ENCODE measurements around the gene CRADD.
"Not testable (repeated sequence)": the region's sequence is repeated elsewhere in the genome, so short reads cannot be mapped to it uniquely, and the experiment has no call there.

Gene CRADD

GRCh38 chr12:93677195-93678064 lies at the start of gene CRADD:
CRADD (plus strand) TSS chr12:93677375.
- Histone ChIP-seq H3K27ac (ENCODE audit: low read length) (no peak within 1 kb of the TSS), H3K4me3 (ENCODE audit: low read length) (peak within 1 kb of the TSS; percentile 52), H3K9me3 (ENCODE audit: control insufficient read depth, insufficient read depth, low read length) (no peaks in the 10 kb centered on the region), H3K27me3 (ENCODE audit: control insufficient read depth, insufficient read depth, low read length) (no peaks in the 10 kb centered on the region), H3K4me1 (ENCODE audit: control insufficient read depth, insufficient read depth, low read length) (peaks cover 5% of the 10 kb centered on the region), H3K36me3 (ENCODE audit: control insufficient read depth, insufficient read depth, low read length) (no peaks in the 10 kb centered on the region)
- WGBS (ENCODE audit: insufficient coverage, insufficient read length), result no CpG with 5 or more reads among the region's 41 CpGs
- peak; percentile 98 for DNase-seq (ENCODE audit: low read depth, low spot score)

- Histone ChIP-seq H3K4me3 (ENCODE audit: low read length) (no peak overlapping the region), H3K4me1 (ENCODE audit: control insufficient read depth, insufficient read depth, low read length) (no peaks in the 10 kb centered on the region), H3K9me3 (ENCODE audit: control insufficient read depth, insufficient read depth, low read length) (no peaks in the 10 kb centered on the region), H3K36me3 (ENCODE audit: control insufficient read depth, insufficient read depth, low read length) (no peaks in the 10 kb centered on the region), H3K27ac (ENCODE audit: low read length) (no peak overlapping the region), H3K27me3 (ENCODE audit: control insufficient read depth, insufficient read depth, low read length) (no peaks in the 10 kb centered on the region)
- WGBS (ENCODE audit: insufficient coverage, insufficient read length), result no CpG with 5 or more reads among the region's 1 CpG
- DNase-seq (ENCODE audit: low read depth, low spot score), result no peak
Measured at GRCh38 chr12:93632383-93632782, 44.8 kb upstream of the CRADD start.

- no peaks in the 10 kb centered on the region for H3K36me3 ChIP-seq (ENCODE audit: control insufficient read depth, insufficient read depth, low read length)
- no CpG with 5 or more reads among the region's 3 CpGs for WGBS (ENCODE audit: insufficient coverage, insufficient read length)
- no peak overlapping the region for H3K27ac ChIP-seq (ENCODE audit: low read length)
- H3K27me3 ChIP-seq (ENCODE audit: control insufficient read depth, insufficient read depth, low read length), result no peaks in the 10 kb centered on the region
- H3K4me1 ChIP-seq (ENCODE audit: control insufficient read depth, insufficient read depth, low read length), result no peaks in the 10 kb centered on the region
- no peak for DNase-seq (ENCODE audit: low read depth, low spot score)
- no peak overlapping the region for H3K4me3 ChIP-seq (ENCODE audit: low read length)
- no peaks in the 10 kb centered on the region; the same call in 1 of the 2 replicates for H3K9me3 ChIP-seq (ENCODE audit: control insufficient read depth, insufficient read depth, low read length)
Measured at GRCh38 chr12:93634416-93634815, 42.8 kb upstream of the CRADD start.

DNA sequence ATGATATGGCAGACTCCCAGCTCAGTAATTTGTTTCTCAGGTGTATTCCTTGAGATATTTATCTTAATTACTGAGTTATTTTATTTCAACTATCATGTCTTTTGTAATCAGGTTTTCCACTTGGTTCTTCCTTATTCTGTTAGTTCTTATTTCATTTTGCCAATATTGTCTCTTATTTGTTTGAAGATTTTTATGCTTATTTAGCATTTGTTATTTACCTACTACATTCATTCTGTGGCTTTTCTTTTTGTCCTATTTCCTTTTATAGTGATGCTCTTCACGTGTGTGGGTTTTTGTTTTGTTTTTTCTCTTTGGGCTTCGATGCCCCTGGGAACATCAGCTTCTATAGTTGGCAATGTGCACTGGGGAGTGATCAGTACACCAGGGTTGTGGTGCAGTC lies 40.5 kb upstream of the CRADD start:
- Histone ChIP-seq H3K9me3 (ENCODE audit: control insufficient read depth, insufficient read depth, low read length) (no peaks in the 10 kb centered on the region; the same call in 1 of the 2 replicates), H3K27me3 (ENCODE audit: control insufficient read depth, insufficient read depth, low read length) (no peaks in the 10 kb centered on the region), H3K4me1 (ENCODE audit: control insufficient read depth, insufficient read depth, low read length) (no peaks in the 10 kb centered on the region), H3K4me3 (ENCODE audit: low read length) (no peak overlapping the region), H3K36me3 (ENCODE audit: control insufficient read depth, insufficient read depth, low read length) (no peaks in the 10 kb centered on the region), H3K27ac (ENCODE audit: low read length) (no peak overlapping the region)
- whole genome bisulfite sequencing (ENCODE audit: insufficient coverage, insufficient read length), result no CpG with 5 or more reads among the region's 2 CpGs
- no peak for DNase-seq (ENCODE audit: low read depth, low spot score)

DNA sequence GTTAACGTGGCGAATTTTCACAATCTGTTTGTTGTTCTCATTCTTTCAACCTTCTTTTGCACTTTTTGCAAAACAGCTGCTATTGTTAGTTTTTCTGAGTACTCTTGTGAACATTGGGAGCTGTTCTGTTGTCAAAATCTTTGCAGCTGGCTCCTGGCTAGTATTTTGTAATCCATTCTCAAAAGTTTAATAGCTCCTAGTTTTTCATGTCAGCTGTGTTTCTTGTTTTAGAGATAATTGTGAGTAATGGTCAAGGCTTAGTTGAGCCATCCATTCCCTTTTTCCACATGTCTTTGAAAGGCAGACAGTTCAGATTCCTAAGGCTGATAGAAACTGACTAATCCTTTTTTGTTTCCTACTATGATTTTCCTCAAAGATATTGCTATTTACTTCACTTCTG lies 39.1 kb upstream of the CRADD start:
- no peak for DNase-seq (ENCODE audit: low read depth, low spot score)
- no CpG with 5 or more reads among the region's 2 CpGs for WGBS (ENCODE audit: insufficient coverage, insufficient read length)
- Histone ChIP-seq H3K27me3 (ENCODE audit: control insufficient read depth, insufficient read depth, low read length) (no peaks in the 10 kb centered on the region), H3K27ac (ENCODE audit: low read length) (no peak overlapping the region), H3K4me3 (ENCODE audit: low read length) (no peak overlapping the region), H3K9me3 (ENCODE audit: control insufficient read depth, insufficient read depth, low read length) (no peaks in the 10 kb centered on the region; the same call in 1 of the 2 replicates), H3K36me3 (ENCODE audit: control insufficient read depth, insufficient read depth, low read length) (no peaks in the 10 kb centered on the region), H3K4me1 (ENCODE audit: control insufficient read depth, insufficient read depth, low read length) (no peaks in the 10 kb centered on the region)

- Histone ChIP-seq H3K27ac (ENCODE audit: low read length) (no peak overlapping the region), H3K9me3 (ENCODE audit: control insufficient read depth, insufficient read depth, low read length) (no peaks in the 10 kb centered on the region; the same call in 1 of the 2 replicates), H3K4me1 (ENCODE audit: control insufficient read depth, insufficient read depth, low read length) (no peaks in the 10 kb centered on the region), H3K4me3 (ENCODE audit: low read length) (no peak overlapping the region), H3K27me3 (ENCODE audit: control insufficient read depth, insufficient read depth, low read length) (no peaks in the 10 kb centered on the region), H3K36me3 (ENCODE audit: control insufficient read depth, insufficient read depth, low read length) (no peaks in the 10 kb centered on the region)
- WGBS (ENCODE audit: insufficient coverage, insufficient read length), result no CpG with 5 or more reads among the region's 6 CpGs
- no peak for DNase-seq (ENCODE audit: low read depth, low spot score)
Measured at GRCh38 chr12:93638954-93639353, 38.2 kb upstream of the CRADD start.

- WGBS (ENCODE audit: insufficient coverage, insufficient read length), result no CpG with 5 or more reads among the region's 2 CpGs
- H3K4me3 ChIP-seq (ENCODE audit: low read length), result no peak overlapping the region
- no peaks in the 10 kb centered on the region for H3K4me1 ChIP-seq (ENCODE audit: control insufficient read depth, insufficient read depth, low read length)
- no peaks in the 10 kb centered on the region for H3K36me3 ChIP-seq (ENCODE audit: control insufficient read depth, insufficient read depth, low read length)
- no peak overlapping the region for H3K27ac ChIP-seq (ENCODE audit: low read length)
- no peak for DNase-seq (ENCODE audit: low read depth, low spot score)
- no peaks in the 10 kb centered on the region for H3K27me3 ChIP-seq (ENCODE audit: control insufficient read depth, insufficient read depth, low read length)
- no peaks in the 10 kb centered on the region; the same call in 1 of the 2 replicates for H3K9me3 ChIP-seq (ENCODE audit: control insufficient read depth, insufficient read depth, low read length)
Measured at GRCh38 chr12:93639406-93639805, 37.8 kb upstream of the CRADD start.

GRCh38 chr12:93641380-93641779 lies 35.8 kb upstream of the CRADD start:
- H3K27ac ChIP-seq (ENCODE audit: low read length); H3K9me3 ChIP-seq (ENCODE audit: control insufficient read depth, insufficient read depth, low read length); H3K4me1 ChIP-seq (ENCODE audit: control insufficient read depth, insufficient read depth, low read length); H3K36me3 ChIP-seq (ENCODE audit: control insufficient read depth, insufficient read depth, low read length); DNase-seq (ENCODE audit: low read depth, low spot score); H3K4me3 ChIP-seq (ENCODE audit: low read length); H3K27me3 ChIP-seq (ENCODE audit: control insufficient read depth, insufficient read depth, low read length): not testable (repeated sequence)
- WGBS (ENCODE audit: insufficient coverage, insufficient read length), result no CpG with 5 or more reads among the region's 26 CpGs

DNA sequence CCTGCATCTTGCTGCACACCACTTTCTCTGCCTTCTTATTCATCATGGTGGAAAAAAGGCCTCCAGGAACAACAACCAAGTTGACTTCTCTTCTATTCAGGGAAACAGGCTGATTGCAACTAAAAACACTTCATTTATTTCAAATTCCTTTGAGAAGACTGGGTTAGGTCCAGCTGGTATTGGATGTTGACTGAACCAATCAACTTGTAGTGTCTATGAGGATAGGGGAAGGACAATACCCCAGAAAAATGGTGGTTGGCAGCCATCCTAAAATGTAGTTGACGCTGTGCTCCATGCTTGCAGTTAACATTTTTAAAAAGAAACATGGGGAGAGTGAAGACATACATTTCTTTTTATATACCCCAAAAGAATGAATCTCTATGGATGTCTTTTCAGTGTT lies 34.4 kb upstream of the CRADD start:
- DNase-seq (ENCODE audit: low read depth, low spot score), result no peak
- Histone ChIP-seq H3K27me3 (ENCODE audit: control insufficient read depth, insufficient read depth, low read length) (no peaks in the 10 kb centered on the region), H3K27ac (ENCODE audit: low read length) (no peak overlapping the region), H3K4me3 (ENCODE audit: low read length) (no peak overlapping the region), H3K36me3 (ENCODE audit: control insufficient read depth, insufficient read depth, low read length) (no peaks in the 10 kb centered on the region), H3K9me3 (ENCODE audit: control insufficient read depth, insufficient read depth, low read length) (no peaks in the 10 kb centered on the region; the same call in 1 of the 2 replicates), H3K4me1 (ENCODE audit: control insufficient read depth, insufficient read depth, low read length) (no peaks in the 10 kb centered on the region)
- no CpG with 5 or more reads among the region's 1 CpG for WGBS (ENCODE audit: insufficient coverage, insufficient read length)

GRCh38 chr12:93645702-93646101 lies 31.5 kb upstream of the CRADD start:
- DNase-seq (ENCODE audit: low read depth, low spot score), result no peak
- Histone ChIP-seq H3K9me3 (ENCODE audit: control insufficient read depth, insufficient read depth, low read length) (no peaks in the 10 kb centered on the region), H3K27ac (ENCODE audit: low read length) (no peak overlapping the region), H3K4me1 (ENCODE audit: control insufficient read depth, insufficient read depth, low read length) (no peaks in the 10 kb centered on the region), H3K36me3 (ENCODE audit: control insufficient read depth, insufficient read depth, low read length) (no peaks in the 10 kb centered on the region), H3K4me3 (ENCODE audit: low read length) (no peak overlapping the region), H3K27me3 (ENCODE audit: control insufficient read depth, insufficient read depth, low read length) (no peaks in the 10 kb centered on the region)
- WGBS (ENCODE audit: insufficient coverage, insufficient read length), result no CpG with 5 or more reads among the region's 1 CpG

GRCh38 chr12:93650626-93651025 lies 26.5 kb upstream of the CRADD start:
- DNase-seq (ENCODE audit: low read depth, low spot score), result no peak
- no peaks in the 10 kb centered on the region for H3K36me3 ChIP-seq (ENCODE audit: control insufficient read depth, insufficient read depth, low read length)
- no peak overlapping the region for H3K27ac ChIP-seq (ENCODE audit: low read length)
- no peak overlapping the region for H3K4me3 ChIP-seq (ENCODE audit: low read length)
- no peaks in the 10 kb centered on the region for H3K9me3 ChIP-seq (ENCODE audit: control insufficient read depth, insufficient read depth, low read length)
- no CpG with 5 or more reads among the region's 1 CpG for WGBS (ENCODE audit: insufficient coverage, insufficient read length)
- no peaks in the 10 kb centered on the region for H3K4me1 ChIP-seq (ENCODE audit: control insufficient read depth, insufficient read depth, low read length)
- H3K27me3 ChIP-seq (ENCODE audit: control insufficient read depth, insufficient read depth, low read length), result no peaks in the 10 kb centered on the region
